Lower leg skin (tissue), 3 donors: Measurements from ENCODE around the gene RUNX1.

Experiments used
- POLR2A ChIP-seq, 2 donors: fragments of 450-650 bp; IDR thresholded peaks; one replicate each; pipeline ENCODE4 v1.6.1; 2016 to 2017; ENCODE audit warnings: antibody characterized with exemption in 2 of 2, mild to moderate bottlenecking in 1 of 2, moderate library complexity in 1 of 2
- TF ChIP-seq, protein P1 (sequence below), 3 donors: fragments of 450-650 bp; IDR thresholded peaks; one replicate each; pipeline ENCODE4 v1.5.1; 2016; ENCODE audit warnings: antibody characterized with exemption in 3 of 3, mild to moderate bottlenecking in 3 of 3, moderate library complexity in 2 of 3

DNA sequence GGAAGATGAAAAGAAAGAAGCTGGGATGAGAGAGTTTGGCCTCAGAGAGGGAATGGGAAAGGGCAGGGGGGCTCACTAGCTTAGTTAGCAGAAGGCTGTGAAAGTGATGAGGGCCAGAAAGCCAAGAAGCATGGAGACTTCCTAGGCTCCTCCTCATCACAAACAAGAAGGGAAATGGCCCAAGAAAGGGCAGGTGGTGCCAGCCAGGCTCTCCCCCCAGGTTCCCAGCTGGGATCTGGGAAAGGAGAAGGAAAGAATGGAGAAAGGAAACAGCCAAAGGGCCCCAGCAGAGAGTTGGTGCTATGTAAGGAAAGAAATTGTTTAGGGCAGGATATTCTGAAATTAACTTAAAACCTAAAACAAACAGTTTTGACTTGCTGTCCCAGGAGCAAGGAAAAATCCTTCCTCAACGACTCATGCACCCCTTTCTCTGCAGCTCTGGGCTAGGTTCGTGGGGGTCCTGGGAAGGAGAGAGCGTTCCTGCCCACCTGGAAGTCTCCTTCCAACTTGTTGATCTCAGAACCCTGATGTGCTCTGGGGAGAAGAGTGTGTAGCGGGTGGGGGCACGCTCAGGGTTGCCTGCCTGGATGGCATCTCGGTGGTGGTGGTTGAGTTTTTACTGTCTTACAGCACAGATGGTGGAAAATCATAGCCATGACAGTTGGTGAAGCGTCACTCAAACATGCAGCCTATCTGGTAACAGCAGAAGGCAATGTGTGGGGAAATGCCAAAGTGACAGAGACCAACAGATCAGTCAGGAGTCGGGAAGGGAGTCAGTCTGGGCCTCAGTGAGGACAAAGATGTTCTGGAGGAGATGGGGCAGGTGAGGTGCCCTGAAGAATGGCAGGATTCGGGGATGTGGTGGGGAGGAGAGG is 233.0 kb downstream of the RUNX1 start:
- TF ChIP-seq, protein P1, sequence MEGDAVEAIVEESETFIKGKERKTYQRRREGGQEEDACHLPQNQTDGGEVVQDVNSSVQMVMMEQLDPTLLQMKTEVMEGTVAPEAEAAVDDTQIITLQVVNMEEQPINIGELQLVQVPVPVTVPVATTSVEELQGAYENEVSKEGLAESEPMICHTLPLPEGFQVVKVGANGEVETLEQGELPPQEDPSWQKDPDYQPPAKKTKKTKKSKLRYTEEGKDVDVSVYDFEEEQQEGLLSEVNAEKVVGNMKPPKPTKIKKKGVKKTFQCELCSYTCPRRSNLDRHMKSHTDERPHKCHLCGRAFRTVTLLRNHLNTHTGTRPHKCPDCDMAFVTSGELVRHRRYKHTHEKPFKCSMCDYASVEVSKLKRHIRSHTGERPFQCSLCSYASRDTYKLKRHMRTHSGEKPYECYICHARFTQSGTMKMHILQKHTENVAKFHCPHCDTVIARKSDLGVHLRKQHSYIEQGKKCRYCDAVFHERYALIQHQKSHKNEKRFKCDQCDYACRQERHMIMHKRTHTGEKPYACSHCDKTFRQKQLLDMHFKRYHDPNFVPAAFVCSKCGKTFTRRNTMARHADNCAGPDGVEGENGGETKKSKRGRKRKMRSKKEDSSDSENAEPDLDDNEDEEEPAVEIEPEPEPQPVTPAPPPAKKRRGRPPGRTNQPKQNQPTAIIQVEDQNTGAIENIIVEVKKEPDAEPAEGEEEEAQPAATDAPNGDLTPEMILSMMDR (IDR thresholded peaks at IDR 0.05): no peak
- TF ChIP-seq POLR2A (IDR thresholded peaks at IDR 0.05): no peak
